HG02763 (cell line): ENCODE results near the gene TRIB2.

Experiments used
- ATAC-seq: cut with Tn5 transposase; IDR thresholded peaks from one replicate; pipeline ENCODE4 v1.9.1; 2021; ENCODE audit warnings: mild to moderate bottlenecking, moderate library complexity; ENCODE audit not compliant: unreplicated experiment

The TRIB2 gene

DNA sequence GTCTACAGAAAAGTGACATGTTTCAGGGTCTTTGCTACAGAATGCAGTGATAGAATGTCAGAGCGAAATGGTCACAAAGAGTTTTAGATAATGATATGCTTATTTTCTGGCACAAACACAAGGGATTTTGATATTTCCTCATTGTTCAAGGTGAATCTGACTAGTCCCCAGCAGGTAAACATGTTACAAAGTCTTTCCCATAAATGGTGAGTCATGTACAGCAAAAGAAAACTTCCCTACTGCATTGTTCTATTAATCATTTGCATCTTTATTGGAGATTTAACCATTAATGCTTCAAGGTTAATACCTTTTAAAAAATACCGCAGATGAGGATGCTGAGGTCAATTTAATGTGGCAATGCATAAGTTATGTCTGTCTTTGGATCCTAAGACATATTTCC lies 19.1 kb upstream of the TRIB2 start:
- ATAC-seq: no peak

DNA sequence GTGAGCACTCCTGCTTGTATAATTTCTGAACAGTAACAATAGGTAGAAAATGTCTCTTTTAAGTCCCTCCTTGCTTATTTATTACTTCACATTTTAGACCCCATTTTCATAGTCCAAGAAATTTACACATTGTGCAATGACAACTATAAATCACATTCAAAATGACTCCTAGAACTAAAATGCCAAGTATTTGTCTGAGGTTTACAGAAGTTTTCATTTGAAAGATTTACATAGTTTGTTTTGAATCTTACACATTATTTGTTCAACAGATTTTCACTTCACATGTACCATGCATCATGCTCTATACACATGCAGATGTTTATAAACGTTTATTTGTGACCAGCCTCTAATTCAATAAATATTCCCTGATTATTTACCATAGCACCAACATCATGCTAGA lies 15.7 kb upstream of the TRIB2 start:
- no peak for ATAC-seq

DNA sequence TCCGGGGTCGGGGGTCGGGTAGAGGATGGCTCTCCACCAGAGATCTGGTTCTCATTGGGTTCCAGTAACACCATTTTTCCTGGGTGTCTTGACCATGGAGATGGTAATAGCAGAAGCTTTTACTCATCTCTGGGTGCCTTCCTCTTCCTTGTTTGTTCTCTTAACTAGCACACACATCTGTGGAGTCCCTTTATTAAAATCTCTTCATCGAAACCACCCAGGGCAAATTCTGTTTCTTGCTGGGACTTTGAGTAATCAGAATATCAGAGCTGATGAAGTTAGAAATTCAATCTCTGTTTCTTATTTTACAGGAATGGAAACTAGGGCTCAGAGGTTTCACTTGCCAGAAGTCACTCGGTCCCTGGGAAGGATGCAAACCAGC lies 15.0 kb upstream of the TRIB2 start:
- ATAC-seq: no peak

DNA sequence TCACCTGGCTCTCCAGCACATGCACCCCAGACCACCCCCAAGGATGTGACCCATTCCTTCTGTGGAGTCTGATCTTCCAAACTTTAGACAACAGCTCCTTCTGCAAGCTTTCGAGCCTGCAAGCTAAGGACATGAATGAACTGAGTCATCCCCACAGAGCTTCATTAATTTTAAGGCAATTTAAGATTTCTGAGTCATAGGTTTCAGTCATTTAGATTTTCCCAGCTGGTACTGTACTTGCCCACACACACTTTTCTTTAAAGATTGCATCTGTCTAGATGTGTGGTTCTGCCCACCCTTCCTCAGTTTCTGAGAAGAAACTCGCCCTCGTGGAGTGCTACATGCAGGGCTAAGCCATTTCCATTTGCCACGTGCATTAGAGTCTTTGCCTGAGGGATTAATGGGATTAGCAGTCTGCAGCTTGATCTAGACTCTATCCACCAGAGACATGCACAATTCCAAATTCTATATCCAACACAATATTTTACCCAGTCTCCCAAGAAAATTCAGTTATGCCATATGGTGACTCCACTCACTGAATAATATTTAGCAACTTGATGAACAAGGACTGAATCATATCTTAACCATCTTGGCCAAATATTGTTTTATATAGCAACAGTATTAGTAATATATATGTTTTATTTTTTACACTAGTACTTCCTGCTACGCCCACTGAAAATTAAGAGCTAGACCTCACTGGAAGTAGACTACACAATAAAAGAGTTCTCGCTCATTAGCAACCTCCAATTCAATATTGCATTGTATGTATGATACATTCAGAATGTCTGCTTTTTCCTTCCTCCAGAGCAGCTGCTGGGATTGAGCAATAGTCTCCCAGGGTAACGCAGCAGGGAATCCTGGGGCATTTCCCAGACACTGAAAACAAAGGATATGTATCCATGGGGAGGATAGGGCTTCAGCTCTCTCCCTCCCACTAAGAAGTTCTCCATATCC lies 14.3 kb upstream of the TRIB2 start:
- ATAC-seq: no peak

DNA sequence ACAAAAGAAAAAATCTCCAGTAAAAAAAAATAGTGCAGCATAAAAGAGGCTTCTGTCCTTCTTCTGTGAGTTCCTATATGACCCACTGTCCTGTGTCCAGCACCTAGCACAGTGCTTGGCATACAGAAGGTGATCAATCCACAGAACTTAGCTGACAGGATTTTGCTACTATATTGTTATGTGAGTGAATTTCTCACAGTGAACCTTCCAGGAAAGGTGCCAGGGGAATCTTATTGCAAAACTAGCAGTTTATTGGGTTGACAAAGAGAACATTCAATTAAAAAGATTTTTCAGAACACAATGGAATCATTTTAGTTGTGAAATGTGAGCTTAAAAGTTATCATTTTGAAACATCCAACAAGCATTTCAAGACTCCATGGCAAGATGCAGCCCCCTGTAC lies 12.4 kb upstream of the TRIB2 start:
- ATAC-seq: no peak

DNA sequence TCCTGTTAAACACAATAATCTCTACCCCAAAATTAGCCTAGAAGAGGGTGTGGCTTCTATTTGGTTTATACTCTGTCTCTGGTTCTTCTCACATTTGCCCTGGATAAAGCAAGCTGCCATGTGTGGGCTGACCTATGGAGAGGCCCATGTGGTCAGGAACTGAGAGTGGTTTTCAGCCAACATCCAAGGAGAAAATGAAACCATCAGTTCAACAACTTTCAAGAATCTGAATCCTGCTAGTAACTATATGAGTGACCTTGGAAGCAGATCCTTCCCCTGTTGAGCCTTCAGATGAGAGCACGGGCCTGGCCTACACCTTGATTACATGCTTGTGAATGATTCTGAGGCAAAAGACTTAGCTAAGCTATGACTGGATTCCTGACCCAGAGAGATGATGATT lies 11.5 kb upstream of the TRIB2 start:
- ATAC-seq: no peak

DNA sequence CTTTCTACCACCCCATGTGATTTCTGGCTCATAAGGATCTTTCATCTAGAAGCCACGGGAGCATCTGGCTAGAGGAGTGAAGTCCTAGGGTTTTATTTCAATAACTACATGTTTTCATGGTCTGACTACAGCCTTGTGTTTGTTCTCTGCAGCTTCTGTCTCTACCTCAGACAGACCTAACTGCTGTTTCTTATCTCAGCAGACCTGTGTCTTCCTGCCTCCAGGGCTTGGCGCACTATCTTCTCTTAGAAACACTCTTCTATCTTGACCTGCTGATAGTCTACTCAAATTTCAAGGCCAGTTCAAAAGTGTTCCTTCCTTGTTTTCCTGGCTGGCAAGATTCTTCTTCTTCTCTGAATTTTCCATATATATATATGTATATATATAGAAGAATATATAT lies 11.0 kb upstream of the TRIB2 start:
- ATAC-seq: no peak

DNA sequence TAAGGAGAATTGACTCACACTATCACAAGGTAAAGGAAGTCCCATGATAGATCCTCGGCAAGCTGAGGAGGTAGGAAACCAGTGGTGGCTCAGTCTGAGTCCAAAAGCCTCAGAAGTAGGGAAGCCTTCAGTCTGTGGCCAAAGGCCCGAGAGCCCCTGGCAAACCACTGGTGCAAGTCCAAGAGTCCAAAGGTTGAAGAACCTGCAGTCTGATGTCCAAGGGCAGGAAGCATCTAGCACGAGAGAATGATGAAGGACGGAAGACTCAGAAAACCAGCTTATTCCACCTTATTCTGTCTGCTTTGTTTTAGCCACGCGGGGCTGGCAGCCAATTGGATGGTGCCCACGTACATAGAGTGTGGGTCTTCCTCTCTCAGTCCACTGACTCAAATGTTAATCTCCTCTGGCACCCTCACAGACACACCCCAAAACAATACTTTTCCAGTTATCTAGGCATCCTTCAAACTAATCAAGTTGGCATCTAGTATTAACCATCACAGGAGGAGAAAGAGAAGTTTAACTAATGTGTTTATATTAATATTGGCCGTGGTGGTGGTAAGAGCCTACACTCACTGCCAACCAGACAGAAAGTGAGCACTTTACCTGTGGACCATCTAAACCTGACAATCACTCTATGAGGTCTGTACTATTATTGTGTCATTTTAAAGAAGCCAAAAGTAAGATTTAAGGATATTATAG lies 8.1 kb upstream of the TRIB2 start:
- no peak for ATAC-seq

DNA sequence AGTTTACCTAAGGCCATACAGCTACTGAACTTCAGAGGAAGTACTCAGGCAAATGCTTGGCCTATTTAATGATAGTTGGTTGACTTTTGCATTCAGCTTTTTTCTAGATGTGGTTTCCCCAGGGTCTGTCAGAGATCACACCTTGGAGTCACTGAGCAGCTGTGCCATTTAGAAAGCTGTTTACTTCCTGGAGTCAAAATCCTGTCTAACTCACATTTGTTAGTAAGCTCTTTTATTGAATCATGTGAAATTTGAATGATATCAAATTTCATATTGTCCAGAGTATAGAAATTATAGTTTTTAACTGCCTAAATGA lies 7.6 kb upstream of the TRIB2 start:
- no peak for ATAC-seq

DNA sequence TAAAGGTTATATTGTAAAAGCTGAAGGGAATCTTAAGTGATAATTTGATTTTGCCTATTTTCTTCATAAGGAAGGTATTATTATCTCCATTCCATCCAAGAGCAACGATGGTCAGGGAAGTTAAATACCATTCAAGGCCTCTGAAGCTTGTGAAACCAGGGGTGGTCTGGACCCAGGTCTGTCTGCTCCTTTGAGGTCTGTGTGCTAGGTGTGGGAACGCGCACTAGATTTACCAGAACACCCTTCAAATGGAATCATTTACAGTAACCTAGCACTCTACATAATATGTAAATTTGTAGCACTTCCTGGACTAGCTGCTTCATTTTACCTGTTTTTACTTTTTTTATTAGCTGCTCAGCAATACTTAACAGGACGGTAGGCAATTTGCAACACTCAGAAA lies 6.4 kb upstream of the TRIB2 start:
- no peak for ATAC-seq

DNA sequence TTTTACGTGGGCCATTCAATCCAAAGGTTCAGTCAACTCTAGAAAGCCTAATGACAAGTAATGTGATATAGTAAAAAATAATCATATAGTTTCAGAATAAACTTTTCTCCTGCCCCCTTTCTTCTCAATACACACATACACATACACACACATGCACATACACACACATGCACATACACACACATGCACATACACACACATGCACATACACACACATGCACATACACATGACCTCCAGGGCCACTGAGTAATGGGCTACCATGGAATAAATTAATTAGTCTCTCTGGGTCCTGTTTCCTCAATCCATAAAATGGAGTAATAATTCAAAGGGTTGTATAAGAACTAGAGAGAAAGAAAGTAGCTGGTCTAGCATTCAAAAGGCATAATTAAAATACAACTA lies 5.4 kb upstream of the TRIB2 start:
- no peak for ATAC-seq

DNA sequence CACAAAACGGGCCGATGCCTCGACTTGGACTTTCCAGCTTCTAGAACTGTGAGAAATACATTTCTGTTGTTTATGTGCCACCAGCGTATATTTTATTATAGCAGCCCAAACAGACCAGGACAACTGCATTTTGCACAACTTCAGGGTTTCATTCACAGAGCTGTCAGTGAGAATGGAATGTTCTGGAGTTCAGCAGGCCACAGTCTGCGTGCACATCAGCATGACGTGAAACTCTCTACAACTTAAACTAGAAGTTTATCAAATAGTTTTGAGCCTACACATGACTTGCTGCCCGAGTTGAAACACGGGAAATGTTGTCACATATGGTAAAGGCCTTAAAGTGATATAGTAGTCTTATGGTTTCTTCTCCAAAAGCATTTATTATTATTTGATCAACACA lies 3.9 kb upstream of the TRIB2 start:
- no peak for ATAC-seq

DNA sequence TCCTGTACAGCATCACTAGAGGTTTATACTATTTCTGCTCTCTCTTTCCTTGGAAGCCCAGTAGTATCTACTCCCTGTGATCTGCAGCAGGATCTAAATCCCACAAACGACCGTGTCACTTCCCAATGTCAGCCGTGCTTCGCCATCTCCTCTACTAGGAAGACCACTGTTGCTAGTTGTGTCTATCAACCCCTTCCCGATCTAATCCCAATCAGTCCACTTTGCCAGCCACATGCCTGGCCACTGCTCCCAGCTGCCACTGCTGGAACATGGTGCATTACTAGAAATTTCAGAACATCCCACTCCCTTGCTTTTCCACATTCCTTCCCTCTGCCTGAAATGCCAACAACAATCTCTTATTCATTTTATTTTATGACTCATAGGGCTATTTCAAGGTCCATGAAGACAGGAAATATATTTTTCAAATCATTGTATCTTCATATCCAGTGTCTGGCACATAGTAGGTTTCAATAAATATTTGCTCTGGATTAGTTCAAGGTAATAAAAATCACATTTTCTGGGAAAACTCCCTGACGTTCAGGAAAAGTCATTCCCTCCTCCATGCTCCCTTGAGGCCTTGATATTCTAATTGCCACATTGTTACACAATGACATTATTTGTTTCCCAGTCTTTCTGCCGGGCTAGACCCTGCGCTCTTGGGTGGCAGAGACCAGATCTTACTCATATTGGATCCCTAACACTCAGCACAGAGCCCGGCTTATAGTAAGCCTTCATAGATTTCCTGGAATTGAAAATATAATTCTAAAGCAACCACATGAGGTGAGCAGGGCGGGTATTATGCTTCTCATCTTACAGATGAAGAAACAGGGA lies 2.1 kb upstream of the TRIB2 start:
- no peak for ATAC-seq

DNA sequence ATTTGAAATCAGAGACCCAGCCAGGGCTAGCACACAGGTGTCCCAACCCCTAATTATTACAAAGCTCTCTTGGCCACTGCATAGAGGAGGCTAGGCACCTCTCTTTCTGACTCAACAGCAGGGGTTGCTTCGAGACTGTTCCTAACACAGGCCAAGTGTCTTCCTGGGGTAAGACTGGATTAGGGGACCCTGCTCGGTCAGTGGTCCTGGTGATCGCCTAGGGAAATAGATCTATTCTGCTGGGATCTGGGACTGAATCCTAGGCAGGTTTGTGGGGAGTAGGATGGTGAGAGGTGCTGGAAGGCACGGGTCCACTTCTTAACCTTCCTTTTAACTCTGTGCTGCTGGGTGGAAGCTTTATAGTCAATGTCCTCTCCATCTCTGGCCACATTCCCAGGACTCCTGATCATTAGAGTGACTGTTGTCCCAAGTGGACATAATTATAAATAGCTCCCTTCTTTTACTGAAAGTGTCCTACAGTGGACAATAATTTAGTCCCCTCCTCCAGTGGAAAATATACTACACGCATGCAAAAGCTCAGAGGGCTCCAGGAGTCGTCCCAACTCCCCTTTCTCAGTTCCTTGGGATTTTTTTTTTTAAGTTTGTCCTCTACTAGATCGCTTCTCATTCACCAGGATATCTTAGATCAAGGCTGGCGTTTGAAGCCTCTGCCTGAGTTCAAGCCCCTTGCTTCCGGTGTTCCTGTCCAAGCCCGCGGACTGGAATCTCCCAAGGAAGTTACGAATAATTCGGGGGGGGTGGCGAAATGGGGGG lies 1.3 kb upstream of the TRIB2 start:
- ATAC-seq: no peak

DNA sequence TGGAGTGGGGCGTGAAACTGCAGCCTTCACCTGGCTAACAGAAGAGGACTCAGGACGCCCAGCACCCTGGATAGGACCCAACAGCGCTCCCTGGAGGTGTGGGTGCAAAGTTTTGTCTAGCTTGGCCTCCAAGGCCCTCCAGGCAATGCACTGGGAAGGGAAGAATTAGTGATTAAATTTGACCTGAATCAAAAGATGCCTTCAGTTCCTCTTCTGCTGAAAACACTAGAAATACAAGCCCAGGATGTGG lies 779 bp upstream of the TRIB2 start:
- ATAC-seq: no peak

DNA sequence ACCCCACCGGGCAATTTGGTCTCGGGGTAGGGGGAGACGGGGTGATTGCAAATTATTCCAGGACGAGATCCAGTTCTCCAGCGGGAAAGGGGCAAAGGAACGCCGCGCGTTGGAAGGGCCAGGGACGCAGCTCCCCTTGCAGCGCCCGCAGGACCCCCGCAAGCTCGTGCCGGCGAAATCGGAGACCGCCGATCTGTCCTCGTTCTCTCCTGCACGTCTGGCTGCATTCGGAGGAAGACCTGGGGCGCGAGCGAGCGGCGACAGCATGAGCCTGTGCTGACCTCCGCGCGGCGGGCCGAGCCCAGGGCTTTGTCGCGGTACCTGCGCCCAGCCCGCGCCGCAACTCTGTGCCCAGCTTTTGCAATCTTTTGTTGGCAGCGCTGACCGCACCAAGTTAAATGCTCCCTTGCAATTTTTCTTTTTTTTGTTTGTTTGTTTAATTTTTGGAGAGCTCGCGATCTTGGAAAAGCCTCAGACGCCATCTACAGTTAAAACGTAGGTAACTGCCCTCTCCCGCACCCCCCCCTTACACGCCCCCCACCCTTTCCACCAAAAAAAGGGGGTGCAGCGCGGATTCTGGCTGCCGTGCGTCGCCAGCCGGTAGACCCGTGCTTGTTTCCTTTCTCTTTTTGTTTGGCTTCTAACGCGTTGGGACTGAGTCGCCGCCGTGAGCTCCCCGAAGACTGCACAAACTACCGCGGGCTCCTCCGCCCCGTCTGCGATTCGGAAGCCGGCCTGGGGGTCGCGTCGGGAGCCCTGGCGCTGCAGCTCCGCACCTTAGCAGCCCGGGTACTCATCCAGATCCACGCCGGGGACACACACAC lies 667 bp downstream of the TRIB2 start:
- ATAC-seq: no peak

DNA sequence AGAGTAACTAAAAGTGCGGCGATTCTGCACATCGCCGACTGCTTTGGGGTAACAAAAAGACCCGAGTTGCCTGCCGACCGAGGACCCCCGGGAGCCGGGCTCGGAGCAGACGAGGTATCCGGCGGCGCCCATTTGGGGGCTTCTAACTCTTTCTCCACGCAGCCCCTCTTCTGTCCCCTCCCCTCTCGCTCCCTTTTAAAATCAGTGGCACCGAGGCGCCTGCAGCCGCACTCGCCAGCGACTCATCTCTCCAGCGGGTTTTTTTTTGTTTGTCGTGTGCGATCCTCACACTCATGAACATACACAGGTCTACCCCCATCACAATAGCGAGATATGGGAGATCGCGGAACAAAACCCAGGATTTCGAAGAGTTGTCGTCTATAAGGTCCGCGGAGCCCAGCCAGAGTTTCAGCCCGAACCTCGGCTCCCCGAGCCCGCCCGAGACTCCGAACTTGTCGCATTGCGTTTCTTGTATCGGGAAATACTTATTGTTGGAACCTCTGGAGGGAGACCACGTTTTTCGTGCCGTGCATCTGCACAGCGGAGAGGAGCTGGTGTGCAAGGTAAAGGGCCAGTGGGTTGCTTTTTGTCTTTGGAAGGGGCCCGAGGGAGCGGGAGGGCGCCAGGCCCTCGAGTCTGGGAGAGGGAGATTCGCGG lies 1.4 kb downstream of the TRIB2 start:
- ATAC-seq: no peak

DNA sequence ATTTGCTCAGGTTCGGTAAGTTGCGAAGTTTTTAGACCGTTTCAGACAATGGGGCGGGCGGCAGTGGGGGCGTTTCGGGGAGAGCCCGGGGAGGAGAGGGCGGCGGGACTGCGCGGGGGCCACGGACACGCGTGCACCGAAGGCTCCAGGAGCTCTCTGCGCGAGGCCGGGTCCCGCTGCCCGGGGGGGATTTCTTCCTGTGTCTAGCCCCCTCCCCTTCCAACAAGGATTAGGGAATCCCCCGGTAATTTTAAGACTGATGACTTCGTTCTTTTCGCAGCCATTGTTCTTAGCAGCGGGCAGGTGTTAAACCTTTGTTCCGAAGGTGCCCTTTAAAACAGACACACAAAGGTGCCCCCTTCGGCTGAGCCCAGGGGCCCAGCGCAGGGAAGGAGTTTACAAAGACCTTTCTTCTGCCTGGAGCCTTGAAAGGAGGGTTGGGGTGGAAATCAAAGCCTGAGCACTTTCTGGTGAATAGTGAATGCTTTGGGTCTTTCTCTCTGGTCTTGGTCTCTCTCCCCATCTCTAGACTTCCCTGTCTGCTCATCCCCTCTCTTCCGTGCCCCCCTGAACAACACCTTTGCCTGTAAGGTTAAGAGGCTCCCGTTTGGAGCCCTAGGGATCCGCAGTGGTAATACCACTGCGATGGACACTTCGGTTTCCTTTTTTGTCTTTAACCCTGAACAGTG lies 2.1 kb downstream of the TRIB2 start:
- no peak for ATAC-seq
